ENCODE data around the gene CAMTA1.
"Not testable (repeated sequence)": the region's sequence is repeated elsewhere in the genome, so short reads cannot be mapped to it uniquely, and the experiment has no call there.

The CAMTA1 gene

GRCh38 chr1:7590426-7590790, 805.2 kb downstream of the CAMTA1 start:
- no peak for DNase-seq (ENCODE audit: low read depth)

GRCh38 chr1:7591565-7591964, 806.3 kb downstream of the CAMTA1 start:
- DNase-seq (ENCODE audit: low read depth), result no peak

GRCh38 chr1:7592120-7592798, 807.0 kb downstream of the CAMTA1 start:
- no peak for DNase-seq (ENCODE audit: low read depth)

- no peak for DNase-seq (ENCODE audit: low read depth)
These were observed 808.9 kb downstream of the CAMTA1 start for GRCh38 chr1:7594002-7594713.

GRCh38 chr1:7594714-7595295, 809.6 kb downstream of the CAMTA1 start:
- DNase-seq (ENCODE audit: low read depth), result no peak

- DNase-seq (ENCODE audit: low read depth), result no peak
These were observed 810.1 kb downstream of the CAMTA1 start for GRCh38 chr1:7595336-7595735.

- no peak for DNase-seq (ENCODE audit: low read depth)
These were observed 811.1 kb downstream of the CAMTA1 start for GRCh38 chr1:7596126-7596965.

- DNase-seq (ENCODE audit: low read depth), result not testable (repeated sequence)
These were observed 812.8 kb downstream of the CAMTA1 start for GRCh38 chr1:7598058-7598457.

GRCh38 chr1:7604906-7605305, 819.7 kb downstream of the CAMTA1 start:
- not testable (repeated sequence) for DNase-seq (ENCODE audit: low read depth)

GRCh38 chr1:7606096-7606495, 820.8 kb downstream of the CAMTA1 start:
- DNase-seq (ENCODE audit: low read depth), result no peak

GRCh38 chr1:7607097-7607496, 821.8 kb downstream of the CAMTA1 start:
- DNase-seq (ENCODE audit: low read depth), result no peak

GRCh38 chr1:7608628-7609305, 823.5 kb downstream of the CAMTA1 start:
- DNase-seq (ENCODE audit: low read depth), result no peak

GRCh38 chr1:7609311-7609994, 824.2 kb downstream of the CAMTA1 start:
- no peak for DNase-seq (ENCODE audit: low read depth)

- no peak for DNase-seq (ENCODE audit: low read depth)
These were observed 825.0 kb downstream of the CAMTA1 start for GRCh38 chr1:7610106-7610731.

GRCh38 chr1:7610936-7611335, 825.7 kb downstream of the CAMTA1 start:
- no peak for DNase-seq (ENCODE audit: low read depth)

GRCh38 chr1:7611421-7612010, 826.3 kb downstream of the CAMTA1 start:
- DNase-seq (ENCODE audit: low read depth), result no peak

- no peak for DNase-seq (ENCODE audit: low read depth)
These were observed 828.0 kb downstream of the CAMTA1 start for GRCh38 chr1:7613106-7613850.

- DNase-seq (ENCODE audit: low read depth), result no peak
These were observed 828.6 kb downstream of the CAMTA1 start for GRCh38 chr1:7613851-7614205.

- no peak for DNase-seq (ENCODE audit: low read depth)
These were observed 829.4 kb downstream of the CAMTA1 start for GRCh38 chr1:7614576-7615074.

GRCh38 chr1:7615138-7615537, 829.9 kb downstream of the CAMTA1 start:
- no peak for DNase-seq (ENCODE audit: low read depth)
